Stimulated activated CD8-positive, alpha-beta memory T cell treated with anti-CD3 and anti-CD28 coated beads, Interleukin-7, amount 100 ng/mL, for 48 hours (primary cell): ENCODE results near the gene ZDHHC17.
A peak's percentile ranks its signal among the peaks of the same experiment; 100 is the strongest.
"Not testable (repeated sequence)": the region's sequence is repeated elsewhere in the genome, so short reads cannot be mapped to it uniquely, and the experiment has no call there.

Source experiments
- DNase-seq, 2 donors: peaks; one replicate each; pipeline ENCODE4 v3.0.0-alpha.2; 2020; ENCODE audit warnings: low read depth in 1 of 2; ENCODE audit errors: extremely low read depth in 1 of 2

The ZDHHC17 gene, protein sequence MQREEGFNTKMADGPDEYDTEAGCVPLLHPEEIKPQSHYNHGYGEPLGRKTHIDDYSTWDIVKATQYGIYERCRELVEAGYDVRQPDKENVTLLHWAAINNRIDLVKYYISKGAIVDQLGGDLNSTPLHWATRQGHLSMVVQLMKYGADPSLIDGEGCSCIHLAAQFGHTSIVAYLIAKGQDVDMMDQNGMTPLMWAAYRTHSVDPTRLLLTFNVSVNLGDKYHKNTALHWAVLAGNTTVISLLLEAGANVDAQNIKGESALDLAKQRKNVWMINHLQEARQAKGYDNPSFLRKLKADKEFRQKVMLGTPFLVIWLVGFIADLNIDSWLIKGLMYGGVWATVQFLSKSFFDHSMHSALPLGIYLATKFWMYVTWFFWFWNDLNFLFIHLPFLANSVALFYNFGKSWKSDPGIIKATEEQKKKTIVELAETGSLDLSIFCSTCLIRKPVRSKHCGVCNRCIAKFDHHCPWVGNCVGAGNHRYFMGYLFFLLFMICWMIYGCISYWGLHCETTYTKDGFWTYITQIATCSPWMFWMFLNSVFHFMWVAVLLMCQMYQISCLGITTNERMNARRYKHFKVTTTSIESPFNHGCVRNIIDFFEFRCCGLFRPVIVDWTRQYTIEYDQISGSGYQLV

DNA sequence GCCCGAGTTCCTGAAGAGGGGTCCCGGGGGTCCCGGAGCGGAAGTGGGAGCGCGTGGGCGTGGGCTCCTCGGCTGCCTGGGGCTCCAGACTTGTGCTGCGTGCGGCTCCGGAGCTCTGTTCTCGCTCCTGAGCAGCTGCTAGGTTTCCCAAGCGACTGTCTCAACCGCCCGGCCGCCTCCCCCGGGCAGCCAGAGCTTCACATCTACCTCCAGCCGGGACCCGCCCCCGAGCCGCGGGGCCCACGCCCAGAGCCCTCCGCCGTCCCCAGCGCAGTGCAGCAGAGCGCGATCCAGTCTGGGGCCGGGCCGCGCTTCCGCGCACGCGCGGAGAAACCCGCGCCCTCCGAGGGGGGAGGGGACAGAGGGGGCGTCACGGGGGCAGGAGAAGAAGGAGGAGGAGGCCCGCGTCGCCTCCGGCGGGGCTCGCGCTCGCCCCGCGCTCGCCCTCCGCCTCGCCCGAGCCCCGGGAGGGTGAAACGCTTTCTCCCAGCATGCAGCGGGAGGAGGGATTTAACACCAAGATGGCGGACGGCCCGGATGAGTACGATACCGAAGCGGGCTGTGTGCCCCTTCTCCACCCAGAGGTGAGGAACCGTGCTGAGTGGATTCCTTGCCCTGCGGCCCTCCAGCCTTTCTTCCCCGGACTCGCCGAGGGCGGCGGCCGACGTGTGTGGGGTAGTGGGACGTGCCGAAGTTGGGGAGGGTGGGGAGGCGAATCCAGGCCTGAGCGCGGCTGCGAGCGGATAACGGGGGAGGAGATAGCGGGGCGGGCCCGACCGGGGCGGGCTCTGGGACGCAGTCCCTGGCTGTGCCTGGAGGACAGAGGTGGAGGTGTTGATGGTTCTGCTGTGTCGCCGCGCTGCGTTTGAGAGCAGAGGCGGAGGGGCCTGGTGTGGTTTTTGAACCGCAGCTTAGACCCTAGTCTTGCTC lies at the start of gene ZDHHC17:
TSS of gene ZDHHC17 (plus strand) at position 370 of the 930 bp plus-strand sequence. CDS start at position 492, 122 bp downstream.
- peak; percentile 85 to 90 for DNase-seq

DNA sequence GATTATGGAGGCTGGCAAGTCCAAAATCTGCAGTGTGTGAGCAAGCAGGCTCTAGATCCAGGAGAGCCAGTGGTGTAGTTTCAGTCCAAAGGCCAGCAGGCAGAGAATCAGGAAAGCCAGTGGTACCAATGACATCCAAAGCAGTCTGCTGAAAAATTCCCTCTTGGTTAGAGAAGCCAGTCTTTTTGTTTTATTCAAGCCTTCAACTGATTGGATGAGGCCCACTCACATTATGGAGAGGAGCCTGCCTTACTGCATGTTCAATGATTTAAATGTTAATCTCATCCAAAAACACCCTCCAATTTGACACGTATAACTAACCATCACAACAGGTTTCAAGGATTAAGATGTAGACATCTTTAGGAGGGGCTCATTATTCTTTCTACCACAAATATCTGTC lies 49.5 kb upstream of the ZDHHC17 start:
- no peak for DNase-seq

DNA sequence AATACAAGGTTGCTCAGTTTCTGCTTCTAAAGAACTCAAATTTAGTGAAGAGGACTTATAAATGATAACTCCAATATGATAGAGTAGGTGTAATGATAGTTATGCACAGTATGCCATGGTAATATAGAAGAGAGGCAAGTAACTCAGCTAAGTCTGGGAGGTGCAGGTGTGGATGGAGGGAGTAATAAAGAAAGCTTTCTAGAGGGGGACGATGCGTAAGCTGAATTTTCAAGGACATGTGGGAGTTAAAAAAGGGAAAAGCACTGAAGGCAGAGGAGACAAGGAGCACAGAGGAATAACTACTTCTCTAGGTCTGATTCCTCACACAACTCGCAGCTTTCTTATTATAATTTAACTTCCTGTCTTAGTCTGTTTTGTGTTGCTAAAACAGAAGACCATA lies 49.1 kb upstream of the ZDHHC17 start:
- no peak for DNase-seq

DNA sequence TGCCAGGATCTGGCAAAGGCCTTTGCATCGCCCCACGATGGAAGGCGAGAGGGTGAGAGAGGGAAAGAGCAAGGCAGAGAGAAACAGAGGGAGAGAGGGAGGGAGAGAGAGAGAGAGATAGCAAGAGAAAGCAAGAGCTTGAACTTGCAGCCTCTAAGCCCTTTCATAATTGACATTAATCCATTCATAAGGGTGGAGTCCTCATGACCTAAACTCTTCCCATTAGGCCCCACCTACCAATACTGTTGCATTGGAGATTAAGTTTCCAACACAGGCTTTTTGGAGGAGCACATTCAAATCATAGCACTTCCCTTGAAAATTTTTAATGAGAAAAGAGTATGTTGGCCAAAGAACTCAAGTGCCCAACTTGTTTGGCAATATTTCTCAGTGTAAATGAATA lies 48.6 kb upstream of the ZDHHC17 start:
- DNase-seq, result no peak

DNA sequence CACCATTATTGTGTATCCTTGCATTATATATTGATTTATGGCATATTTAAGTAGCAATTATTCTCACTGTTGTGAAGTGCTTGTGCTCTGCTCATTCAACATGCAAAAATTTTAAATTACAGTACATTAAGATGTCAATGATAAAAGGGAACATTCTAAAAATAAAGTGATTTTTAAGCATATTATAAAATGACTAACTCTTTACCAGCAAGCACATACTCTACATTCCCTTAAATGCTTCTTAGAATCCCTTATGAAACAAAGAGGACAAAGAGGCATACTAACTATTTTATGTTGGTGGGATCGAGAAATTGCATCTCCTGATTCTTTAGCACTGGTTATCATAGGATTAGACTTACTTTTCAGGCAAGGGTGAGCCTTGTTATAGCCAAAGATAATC lies 46.6 kb upstream of the ZDHHC17 start:
- DNase-seq, result no peak

DNA sequence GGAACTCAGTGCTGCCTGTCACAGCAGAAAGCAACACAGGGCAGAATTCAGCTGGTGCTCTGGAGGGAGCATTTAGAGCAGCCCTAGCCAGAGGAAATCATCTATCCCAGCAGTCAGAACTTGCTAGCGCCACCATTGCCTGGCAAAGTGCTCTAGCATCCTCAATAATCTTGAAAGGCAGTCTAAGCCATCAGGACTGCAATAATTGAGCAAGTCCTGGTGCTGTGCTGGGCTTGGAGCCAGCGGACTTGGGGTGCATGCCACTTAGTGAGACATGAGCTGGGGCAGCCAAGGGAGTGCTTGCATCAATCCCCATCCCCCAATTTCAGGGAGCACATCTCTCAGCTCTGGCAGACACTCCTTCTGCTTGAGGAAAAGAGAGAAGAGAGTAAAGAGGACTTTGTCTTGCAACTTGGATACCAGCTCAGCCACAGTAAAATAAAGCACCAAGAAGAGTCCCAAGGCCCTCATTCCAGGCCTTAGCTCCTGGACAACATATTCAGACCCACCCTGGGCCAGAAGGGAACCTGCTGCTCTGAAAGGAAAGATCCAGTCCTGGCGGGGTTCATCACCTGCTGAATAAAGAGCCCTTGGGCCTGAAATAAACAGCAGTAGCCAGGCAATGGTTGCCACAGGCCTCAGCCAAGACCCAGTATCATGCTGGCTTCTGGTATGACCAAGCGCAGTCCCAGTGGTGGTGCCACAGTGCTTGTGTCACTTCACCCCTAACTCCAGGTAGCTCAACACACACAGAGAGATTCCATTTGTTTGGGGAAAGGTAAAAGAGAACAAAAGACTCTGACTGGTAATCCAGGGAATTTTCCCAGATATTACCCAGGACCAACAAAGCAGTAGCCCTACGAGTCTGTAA lies 44.5 kb upstream of the ZDHHC17 start:
- no peak for DNase-seq

DNA sequence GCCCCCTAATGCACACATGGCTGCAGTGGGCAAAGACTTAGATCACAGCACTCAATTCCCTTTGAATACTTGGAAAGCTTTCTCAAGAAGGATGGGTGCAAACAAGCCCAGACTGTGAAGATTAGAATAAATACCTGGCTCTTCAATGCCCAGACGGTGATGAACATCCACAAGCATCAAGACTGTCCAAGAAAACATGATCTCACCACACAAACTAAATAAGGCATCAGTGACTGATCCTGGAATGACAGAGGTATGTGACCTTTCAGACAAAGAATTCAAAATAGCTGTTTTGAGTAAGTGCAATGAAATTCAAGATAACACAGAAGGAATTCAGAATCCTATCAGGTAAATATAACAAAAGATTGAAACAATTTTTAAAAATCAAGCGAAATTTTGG lies 43.8 kb upstream of the ZDHHC17 start:
- DNase-seq, result no peak

DNA sequence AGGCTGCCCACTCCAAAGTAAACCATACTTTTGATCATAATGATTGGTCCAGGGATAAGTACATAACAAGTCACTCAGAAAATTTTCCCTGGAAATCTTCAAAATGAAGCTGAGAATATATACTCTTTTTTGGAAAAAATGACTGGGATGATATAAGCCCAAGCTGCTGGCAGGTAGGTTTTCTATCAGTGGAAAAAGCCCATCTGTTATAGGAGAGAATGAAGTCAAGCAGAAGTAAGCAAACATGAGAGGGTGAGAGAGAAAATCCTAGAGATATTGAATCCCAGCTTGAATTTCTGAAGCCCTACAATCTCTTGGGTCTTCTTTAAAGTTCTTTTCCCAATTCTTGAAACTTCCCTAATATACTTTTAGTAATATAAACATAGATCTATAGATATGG lies 37.3 kb upstream of the ZDHHC17 start:
- no peak for DNase-seq

DNA sequence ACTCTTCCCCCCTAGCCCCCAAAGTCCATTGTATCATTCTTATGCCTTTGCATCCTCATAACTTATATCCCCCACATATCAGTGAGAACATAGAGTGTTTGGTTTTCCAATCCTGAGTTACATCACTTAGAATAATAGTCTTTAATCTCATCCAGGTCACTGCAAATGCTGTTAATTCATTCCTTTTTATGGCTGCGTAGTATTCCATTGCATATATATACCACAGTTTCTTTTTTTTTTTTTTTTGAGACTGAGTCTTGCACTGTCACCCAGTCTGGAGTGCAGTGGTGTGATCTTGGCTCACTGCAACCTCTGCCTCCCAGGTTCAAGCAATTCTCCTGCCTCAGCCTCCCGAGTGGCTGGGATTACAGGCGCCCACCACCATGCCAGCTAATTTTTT lies 31.7 kb upstream of the ZDHHC17 start:
- not testable (repeated sequence) for DNase-seq

DNA sequence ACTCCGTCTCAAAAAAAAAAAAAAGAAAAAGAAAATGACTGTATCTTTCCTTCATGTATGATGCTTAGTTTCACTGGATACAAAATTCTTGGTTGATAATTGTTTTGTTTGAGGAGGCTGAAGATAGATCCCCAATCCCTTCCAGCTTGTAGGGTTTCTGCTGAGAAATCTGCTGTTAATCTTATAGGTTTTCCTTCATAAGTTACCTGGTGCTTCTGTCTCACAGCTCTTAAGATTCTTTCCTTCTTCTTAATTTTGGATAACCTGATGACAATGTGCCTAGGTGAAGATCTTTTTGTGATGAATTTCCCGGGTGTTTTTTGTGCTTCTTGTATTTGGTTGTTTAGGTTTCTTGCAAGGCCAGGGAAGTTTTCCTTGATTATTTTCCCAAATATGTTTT lies 26.2 kb upstream of the ZDHHC17 start:
- DNase-seq, result not testable (repeated sequence)

DNA sequence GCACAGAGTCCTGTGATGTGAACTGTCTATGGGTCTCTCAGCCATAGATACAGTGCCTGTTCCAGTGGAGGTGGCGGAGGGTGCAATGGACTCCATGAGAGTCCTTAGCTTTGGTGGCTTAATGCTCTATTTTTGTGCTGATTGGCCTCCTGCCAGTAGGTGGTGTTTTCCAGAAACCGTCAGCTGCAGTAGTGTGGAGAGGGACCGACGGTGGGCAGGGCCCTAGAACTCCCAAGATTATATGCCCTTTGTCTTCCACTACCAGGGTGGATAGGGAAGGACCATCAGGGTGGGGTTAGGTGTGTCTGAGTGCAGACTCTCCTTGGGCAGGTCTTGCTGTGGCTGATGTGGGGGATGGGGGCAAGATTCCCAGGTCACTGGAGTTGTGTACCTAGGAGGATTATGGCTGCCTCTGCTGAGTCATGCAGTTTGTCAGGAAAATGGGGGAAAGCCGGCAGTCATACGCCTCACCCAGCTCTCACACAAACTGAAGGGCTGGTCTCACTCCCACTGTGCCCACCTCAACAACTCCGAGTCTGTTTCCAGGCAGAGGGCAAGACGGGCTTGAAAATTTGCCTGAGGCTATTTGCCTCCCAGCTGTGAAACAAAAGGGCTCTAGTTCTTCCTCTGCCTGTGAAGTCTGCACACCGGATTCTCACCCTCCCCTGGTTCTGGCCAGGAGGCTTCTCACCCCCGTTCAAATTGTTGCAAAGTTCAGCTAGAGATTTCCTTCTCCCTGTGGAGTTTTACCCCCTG lies 24.9 kb upstream of the ZDHHC17 start:
- no peak for DNase-seq

DNA sequence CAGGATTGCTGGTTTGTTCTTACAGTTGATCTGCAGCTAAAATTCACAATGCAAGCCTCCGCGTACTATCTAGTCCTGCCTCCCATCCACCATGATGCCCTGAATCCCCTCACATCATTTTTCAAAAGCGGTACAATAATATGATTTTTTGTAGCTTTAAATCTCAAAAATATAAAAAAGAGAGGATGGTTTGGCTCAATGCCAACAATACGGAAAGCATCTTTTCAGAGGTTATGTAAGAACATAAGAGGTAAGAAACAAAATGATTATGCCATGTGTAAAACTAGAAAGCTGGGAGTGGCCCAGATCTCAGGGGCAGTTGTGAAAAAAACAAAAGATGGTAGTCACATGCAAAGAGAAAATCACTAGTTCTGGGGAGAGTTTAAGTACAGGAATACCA lies 24.0 kb upstream of the ZDHHC17 start:
- DNase-seq, result no peak

DNA sequence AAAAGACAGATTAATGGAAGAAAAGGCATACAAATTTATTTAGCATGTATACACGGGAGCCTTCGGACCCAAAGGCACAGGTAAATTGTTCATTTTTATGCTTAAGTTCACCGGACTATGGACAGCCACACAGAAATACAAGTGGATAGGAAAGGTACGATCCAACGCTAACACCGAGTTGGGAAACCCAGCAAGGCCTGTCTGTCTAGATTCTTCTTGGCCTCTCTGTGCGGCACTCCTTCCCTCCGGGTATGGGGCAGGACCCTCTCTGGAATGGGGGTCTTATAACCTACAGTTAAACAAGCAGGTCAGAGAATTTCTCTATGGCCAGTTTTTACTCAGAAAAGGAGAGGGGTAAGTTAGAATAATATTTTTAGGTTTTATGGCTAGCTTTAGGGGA lies 23.4 kb upstream of the ZDHHC17 start:
- DNase-seq, result no peak

DNA sequence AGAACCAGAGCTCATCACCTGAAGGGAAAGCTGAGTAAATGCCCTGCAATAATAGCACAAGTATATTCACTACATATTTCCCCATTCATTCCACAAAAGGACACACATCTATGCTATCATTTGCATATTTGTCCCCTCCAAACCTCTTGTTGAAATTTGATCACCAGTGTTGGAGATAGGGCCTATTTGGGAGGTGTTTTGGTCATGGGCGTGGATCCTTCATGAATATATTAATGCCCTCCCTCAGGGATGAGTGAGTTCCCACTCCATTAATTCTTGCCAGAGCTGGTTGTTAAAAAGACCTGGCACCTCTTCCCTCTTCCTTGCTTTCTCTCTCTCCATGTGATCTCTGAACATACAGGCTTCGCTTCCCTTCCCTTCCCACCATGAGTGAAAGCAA lies 18.6 kb upstream of the ZDHHC17 start:
- DNase-seq, result no peak

DNA sequence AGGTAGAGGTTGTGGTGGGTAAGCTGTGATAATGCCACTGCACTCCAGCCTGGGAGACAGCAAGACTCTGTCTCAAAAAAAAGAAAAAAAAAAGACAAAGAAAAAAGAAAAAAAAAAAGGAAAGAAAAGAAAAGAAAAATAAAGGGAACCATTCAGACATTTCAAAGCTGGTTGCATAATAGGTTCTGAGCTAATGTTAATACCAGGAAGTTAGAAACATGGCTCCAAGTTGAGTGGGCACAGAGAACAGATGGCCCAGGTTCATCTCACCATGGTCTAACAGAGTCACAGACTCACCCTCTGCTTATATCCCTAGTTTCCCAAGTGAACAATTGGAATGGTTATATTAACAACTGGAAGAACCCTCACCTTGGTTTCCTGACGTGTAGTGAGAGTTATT lies 17.4 kb upstream of the ZDHHC17 start:
- DNase-seq, result no peak

DNA sequence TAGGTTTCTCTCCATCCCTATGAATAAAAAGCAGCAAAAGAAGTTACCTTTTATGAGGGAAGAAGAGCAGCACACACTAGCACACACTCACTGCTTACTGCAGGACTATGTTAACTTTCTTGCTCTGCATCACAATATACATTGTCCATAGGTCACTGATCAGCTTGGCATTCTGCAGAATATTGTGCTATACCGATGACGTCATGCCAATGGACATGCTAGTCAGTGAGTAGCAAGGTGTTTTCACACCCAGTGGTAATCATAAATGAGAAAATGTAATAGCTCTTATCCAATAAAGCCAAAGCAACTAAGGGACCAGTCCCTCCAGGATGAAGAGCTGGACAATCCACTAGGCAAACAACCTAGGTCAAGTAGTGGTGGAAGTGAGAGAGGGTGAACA lies 16.7 kb upstream of the ZDHHC17 start:
- DNase-seq, result no peak

DNA sequence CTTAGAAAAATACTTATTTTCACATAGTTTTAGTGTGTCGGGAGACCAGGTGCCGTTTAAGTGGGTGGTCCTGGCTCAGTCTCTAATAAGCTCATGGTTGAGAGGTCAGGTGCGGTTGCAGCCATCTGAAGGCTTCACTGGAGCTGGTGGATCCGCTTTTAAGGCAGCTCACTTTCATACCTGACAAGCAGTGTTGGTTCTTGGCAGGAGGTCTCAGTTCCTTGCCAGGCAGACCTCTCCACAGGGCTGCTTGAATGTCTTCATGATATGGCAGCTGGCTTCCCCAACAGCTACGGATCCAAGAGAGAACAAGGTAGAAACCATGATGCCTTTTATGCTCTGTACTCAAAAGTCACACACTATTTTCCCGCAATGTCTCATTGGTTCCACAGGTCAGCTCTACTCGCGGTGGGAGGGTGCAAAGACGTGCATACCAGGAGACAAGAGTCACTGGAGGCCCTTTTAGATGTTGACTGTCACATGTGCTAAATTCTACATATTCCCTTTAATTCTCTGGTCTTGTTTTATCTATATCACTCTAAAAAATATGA lies 8.0 kb upstream of the ZDHHC17 start:
- no peak for DNase-seq

DNA sequence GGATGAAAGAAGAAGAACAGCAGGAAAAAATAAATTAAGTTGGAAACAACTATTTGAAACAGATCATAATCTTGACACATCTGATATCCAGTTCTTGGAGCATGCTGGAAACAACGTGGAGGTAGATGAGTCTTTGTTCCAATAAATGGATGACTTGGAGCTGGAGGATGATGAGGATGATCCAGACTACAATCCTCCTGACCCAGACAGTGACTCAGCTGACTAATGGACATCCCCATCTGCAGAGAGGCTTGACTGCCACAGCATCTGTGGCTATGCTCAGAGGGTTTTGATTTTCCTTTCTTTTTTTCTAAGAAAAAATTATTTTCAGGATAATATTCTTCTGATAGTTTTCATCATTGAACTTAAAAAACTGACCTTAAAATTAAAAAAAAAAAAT lies 6.2 kb upstream of the ZDHHC17 start:
- no peak for DNase-seq

DNA sequence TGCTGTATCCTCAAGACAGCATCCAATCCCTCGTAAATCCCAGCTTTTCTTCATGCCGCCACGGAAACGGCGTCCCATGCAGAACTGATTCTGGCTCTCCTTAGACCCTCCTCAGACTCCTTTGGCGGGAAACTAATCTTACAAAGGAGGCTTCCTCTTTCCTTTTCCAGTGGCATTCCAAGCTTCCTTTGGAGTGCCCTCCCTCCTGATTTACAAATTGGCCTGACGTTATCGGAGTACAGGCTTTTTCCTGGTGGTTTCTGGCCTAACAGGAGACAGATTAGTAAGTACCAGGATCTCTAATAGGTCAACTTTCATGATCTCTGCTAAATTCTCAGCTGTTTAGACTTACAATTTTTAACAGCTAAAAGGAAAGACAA lies 1.3 kb upstream of the ZDHHC17 start:
- DNase-seq, result no peak

DNA sequence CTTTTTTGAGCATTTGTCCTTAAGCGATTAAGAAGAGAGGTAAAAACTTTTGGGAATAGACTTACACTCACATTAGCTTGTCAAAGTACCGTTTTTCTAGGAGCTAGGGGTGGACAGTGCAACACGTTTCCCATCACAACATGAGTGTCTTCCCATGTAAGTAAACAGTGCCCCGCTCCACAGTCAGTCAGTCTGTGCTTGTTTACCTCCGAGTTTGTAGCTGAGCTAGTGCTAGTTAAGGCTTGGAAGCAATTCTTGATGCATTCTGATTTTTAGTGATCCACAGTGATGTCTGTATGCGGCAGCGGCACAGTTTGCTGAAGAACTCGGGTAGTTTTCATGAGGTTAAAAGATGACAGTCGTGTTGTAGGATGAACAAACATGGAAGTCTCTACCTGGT lies 941 bp downstream of the ZDHHC17 start:
- DNase-seq, result no peak
